PFSK-1 (cell line): ENCODE data around the gene TEDDM1.

Source experiments
- POLR2AphosphoS5 ChIP-seq: IDR thresholded peaks from 2 replicates; pipeline ENCODE4 v1.6.1; 2012; ENCODE audit warnings: low read depth, mild to moderate bottlenecking, control low read depth, low read length, moderate library complexity
- TF ChIP-seq, protein P1 (sequence below), 2 experiments: IDR thresholded peaks; 2 replicates each; pipeline versions ENCODE4 v1.6.1 to v1.8.0; 2011 to 2012; ENCODE audit warnings: low read depth in 2 of 2, low read length in 2 of 2, control low read depth in 1 of 2, inconsistent platforms in 1 of 2, mild to moderate bottlenecking in 1 of 2, moderate library complexity in 1 of 2; ENCODE audit not compliant: insufficient read depth in 1 of 2

DNA sequence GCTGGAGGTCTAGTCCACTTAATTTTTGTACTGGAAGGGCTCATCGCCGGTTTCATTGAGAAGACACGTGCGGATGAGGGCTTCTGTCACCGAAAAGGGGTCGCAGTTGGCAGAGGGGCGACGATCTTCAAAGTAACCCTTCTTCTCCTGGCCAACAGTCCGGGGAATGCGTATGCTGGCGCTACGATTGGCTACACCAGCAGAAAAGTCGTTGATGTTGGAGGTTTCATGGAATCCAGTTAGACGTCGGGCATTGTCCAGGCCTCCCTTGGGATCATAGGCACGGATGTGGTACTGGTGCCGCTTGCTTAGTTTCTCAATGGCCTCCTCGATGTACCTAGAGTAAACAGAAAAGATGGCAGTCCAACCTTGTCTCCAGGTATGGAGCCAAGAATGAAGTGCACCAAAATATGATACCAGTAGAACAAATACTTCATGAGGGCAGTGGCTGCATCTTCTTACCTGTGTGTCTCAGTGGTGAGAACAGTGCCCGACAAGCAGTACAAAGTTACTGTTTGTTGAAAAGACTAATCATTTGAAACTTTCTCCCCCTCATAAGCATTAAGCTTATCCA is 16.0 kb downstream of the TEDDM1 start:
- no peak for TF ChIP-seq POLR2AphosphoS5
- TF ChIP-seq, protein P1, sequence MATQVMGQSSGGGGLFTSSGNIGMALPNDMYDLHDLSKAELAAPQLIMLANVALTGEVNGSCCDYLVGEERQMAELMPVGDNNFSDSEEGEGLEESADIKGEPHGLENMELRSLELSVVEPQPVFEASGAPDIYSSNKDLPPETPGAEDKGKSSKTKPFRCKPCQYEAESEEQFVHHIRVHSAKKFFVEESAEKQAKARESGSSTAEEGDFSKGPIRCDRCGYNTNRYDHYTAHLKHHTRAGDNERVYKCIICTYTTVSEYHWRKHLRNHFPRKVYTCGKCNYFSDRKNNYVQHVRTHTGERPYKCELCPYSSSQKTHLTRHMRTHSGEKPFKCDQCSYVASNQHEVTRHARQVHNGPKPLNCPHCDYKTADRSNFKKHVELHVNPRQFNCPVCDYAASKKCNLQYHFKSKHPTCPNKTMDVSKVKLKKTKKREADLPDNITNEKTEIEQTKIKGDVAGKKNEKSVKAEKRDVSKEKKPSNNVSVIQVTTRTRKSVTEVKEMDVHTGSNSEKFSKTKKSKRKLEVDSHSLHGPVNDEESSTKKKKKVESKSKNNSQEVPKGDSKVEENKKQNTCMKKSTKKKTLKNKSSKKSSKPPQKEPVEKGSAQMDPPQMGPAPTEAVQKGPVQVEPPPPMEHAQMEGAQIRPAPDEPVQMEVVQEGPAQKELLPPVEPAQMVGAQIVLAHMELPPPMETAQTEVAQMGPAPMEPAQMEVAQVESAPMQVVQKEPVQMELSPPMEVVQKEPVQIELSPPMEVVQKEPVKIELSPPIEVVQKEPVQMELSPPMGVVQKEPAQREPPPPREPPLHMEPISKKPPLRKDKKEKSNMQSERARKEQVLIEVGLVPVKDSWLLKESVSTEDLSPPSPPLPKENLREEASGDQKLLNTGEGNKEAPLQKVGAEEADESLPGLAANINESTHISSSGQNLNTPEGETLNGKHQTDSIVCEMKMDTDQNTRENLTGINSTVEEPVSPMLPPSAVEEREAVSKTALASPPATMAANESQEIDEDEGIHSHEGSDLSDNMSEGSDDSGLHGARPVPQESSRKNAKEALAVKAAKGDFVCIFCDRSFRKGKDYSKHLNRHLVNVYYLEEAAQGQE (IDR thresholded peaks at IDR 0.05; ENCODE audit: insufficient read depth in 1 of 2, low read depth in 2 of 2, low read length in 2 of 2) = no peak
